GM21786 (cell line): ENCODE measurements around the gene NBEA.

Source experiments
- ATAC-seq: cut with Tn5 transposase; IDR thresholded peaks from one replicate; pipeline ENCODE4 v1.9.1; 2021; ENCODE audit not compliant: unreplicated experiment

NBEA gene

GRCh38 chr13:35162420-35162819, 220.3 kb downstream of the NBEA start:
- no peak for ATAC-seq

DNA sequence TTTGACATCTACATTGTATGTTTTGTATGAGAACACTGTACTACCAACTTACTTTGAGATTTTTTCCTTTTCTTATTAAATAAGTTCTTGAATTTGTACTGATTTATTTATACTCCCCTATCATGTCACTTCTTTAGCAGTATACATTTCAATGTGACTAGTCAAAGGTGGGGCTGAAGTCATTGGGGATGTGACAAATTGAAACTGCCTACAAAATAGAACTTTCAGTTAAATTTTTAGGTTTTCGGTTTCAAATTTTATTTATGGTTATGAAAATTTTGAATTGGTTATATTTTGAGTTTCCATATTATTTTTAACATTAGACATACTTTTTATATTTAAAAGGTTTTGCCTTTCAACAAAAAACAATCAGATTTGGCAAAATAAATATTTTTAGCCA, 221.6 kb downstream of the NBEA start:
- ATAC-seq, result peak; percentile 62

DNA sequence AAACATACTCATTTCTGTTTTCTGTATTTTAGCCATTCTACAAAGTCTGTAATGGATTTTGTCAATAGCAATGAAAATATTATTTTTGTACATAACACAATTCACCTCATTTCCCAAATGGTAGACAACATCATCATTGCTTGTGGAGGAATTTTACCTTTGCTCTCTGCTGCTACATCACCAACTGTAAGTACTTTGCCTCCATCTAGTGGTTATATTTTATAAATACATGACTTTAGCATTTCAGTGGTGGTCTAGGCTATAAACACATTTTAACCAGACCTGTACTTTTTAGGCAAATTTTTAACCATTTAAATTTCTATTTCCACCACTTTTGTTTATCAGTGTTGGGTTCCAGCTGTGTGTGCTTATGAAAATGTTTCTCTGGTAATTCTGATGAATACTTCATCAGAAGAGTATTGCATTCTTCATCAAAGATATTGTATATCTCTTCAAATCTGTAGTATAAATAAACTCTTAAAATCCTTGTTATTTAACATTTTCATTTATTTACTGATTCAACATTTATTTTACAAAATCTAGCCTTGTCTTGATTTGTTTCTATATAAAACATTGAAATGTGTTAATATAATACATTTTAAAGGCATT, 222.4 kb downstream of the NBEA start:
- ATAC-seq, result peak; percentile 60

GRCh38 chr13:35165205-35165604, 223.1 kb downstream of the NBEA start:
- ATAC-seq, result no peak

GRCh38 chr13:35179494-35179893, 237.4 kb downstream of the NBEA start:
- ATAC-seq, result no peak

- ATAC-seq, result no peak
These were observed 238.0 kb downstream of the NBEA start for GRCh38 chr13:35179920-35180663.

DNA sequence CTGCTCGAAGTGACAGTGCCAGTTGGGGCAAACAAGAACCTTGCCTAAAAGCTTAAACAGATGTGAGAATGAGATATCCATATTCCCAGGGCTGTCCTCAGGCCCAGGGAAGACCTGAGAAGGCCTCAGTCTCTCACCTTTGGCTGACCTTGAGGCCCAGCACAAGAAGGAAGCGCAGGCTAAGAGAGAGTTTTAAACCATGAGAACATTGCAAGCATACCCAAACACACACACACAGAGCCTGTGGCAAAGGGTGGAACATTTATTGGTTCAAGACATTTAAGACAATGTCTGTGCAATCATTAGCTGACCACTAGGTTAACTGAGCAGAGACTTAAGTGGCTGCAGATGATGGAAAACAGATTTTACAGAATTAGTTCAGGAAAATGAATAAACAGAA, 248.2 kb downstream of the NBEA start:
- ATAC-seq, result no peak

- no peak for ATAC-seq
These were observed 249.8 kb downstream of the NBEA start for GRCh38 chr13:35191883-35192282.

DNA sequence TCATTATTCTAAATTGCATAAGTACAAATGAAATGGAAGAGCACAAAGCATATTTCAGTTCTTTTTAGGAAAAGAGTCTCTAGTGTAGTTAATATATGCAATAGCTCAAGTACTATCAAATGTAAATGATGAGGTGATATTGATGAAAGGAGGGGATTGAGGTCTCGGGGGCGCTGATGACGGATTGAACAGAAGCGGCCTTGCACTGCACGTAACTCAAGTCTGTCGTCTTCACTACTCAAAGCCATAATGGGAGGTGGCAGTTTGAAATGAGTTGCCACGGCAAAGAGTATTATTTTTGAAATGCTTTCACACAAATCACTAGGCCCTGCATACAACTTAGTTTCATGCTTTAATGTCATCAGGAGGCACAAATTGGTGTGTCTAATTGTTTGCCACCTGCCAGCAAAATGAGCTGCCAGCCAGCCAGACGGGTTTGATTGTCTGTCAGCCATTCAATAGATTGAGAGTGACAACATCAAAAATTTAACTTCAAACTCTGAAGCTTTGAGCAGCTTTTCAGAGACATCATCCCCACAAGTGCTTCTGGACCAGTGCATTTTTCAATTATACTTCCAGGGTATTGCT, 256.6 kb downstream of the NBEA start:
- ATAC-seq, result no peak

DNA sequence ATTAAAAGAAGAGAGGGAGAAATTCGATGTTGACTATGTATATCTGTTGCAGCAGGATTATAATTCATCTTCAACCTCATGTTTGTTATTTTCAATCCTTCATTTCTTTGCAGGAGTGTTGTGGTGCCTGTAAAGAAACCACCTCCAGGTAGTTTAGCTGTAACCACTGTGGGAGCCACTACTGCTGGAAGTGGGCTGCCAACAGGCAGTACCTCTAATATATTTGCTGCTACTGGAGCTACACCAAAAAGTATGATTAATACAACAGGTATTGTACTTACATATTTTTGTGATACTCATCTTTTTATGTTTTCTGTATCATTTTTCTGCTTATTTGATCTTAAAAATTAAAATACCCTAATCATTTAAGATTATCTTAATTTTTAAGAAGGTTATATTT, 266.5 kb downstream of the NBEA start:
- no peak for ATAC-seq

GRCh38 chr13:35210261-35210660, 268.2 kb downstream of the NBEA start:
- ATAC-seq, result no peak

- no peak for ATAC-seq
These were observed 269.9 kb downstream of the NBEA start for GRCh38 chr13:35211949-35212348.

GRCh38 chr13:35213911-35214310, 271.8 kb downstream of the NBEA start:
- ATAC-seq, result no peak

DNA sequence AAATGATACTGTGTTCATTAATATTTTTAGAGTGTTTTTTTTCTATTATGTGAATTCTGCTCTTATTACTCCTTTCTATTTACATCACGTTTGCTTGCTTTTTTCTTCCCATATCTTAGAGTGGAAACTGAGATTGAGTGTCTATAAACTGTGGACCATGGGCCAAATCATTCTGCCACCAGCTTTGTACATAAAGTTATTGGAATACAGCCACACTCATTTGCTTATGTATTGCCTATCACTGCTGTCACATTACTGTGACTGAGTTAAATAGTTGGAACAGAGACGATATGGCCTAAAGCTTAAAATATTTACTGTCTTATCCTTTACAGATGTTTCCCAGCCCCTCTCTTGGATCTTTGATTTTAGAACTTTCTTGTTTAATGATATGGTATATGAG, 274.1 kb downstream of the NBEA start:
- ATAC-seq, result no peak

GRCh38 chr13:35219021-35219420, 277.0 kb downstream of the NBEA start:
- ATAC-seq, result no peak

GRCh38 chr13:35225159-35225558, 283.1 kb downstream of the NBEA start:
- no peak for ATAC-seq

DNA sequence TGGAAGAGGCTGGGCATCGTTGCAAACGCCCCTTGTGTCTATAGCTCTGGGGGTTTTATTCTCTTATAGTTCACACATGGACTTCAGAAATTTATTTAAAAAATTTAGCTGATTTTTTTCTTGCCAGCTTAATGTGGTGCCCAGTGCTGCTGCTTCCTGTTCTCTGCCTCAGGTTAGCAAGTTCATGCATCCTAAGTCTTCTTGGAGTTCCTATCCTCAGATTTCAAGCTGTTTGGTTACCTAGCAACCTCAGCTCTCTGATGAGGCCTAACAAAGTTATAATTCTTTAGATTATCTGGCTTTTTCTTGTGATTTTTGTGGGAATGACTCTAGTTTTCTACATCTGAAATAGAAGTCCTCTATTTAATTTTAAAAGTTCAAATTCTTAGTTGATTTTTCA, 283.5 kb downstream of the NBEA start:
- ATAC-seq, result no peak

DNA sequence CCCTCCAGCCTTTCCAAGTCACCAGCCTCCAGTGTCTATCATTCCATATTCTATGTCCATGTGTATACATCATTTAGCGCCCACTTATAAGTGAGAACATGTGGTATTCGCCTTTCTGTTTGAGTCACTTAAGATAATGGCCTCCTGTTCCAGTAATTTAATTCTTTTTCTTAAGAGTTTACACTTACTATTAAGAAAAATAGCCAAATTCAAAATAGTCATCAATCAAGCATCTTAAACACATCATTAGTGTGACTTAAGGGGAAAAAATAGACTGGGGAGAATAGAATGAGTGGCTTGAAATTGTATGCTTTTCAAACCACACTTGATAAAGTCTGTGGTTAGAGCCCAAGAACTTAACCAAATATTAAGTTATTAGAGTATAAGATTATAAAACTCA, 286.5 kb downstream of the NBEA start:
- ATAC-seq, result no peak

DNA sequence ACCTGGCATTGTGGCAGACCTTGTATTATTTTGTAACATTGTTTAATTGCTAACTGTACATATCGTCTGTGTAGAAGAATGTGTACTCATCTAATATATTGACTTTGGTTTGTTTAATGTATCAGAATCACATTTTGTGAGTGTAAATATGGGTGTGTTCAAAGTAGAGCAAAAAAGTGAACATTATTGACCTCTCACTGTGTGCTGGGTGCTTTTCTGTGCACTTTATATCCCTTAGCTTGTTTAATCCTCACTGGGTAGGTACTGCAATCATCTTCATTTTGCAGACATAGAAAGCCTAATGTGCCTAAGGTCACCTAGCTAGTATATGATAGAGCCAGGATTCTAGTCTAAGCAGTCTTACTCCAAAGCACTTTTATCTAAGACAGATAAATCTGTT, 289.4 kb downstream of the NBEA start:
- no peak for ATAC-seq

- no peak for ATAC-seq
These were observed 296.2 kb downstream of the NBEA start for GRCh38 chr13:35238274-35238673.

DNA sequence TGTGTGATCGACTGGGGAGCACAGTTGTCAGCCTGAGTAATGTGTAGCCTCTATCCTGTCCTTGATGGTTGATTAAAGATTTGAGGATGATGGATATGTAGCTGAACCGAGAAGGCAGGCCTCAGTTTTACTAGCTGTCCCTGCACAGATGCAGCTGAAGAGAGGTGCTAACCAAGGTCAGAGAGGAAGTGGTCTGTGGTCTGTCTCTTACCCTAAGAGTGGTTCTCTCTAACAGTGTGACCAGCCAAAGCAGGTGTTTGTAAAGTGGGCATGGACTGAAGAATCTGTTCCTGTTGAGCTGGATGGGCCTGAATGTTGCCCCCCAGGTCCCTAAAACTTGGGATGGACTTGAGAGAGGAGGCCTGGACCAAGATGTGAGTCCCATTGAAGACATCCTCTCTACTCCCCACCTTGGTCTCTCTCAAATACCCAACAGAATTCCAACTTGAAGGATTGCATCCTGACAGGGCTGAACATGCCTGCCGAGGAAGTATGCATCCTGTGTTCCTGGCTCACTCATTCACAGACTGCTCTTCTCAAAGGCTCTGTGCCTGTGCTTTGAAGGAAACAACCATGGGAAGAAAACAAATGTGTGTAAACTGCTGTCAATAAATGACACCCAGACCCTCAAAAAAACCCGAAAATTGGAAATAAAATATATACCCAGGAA, 310.6 kb downstream of the NBEA start:
- ATAC-seq, result peak; percentile 93

GRCh38 chr13:35255241-35255640, 313.2 kb downstream of the NBEA start:
- ATAC-seq, result no peak
